CD8-positive, alpha-beta memory T cell (primary cell): ENCODE measurements around the gene VANGL2. TPM values are rescaled to one million over a fixed set of nuclear protein-coding genes. Genes with fewer than 3 reads are reported as not detected.
A peak's percentile ranks its signal among the peaks of the same experiment; 100 is the strongest.

Experiments used
- CTCF ChIA-PET: fragments of 350-600 bp; sonication (Branson Sonifier 250); formaldehyde crosslinking; loops from one replicate; lab custom pipeline; 2021; ENCODE audit warnings: antibody characterized with exemption; lab: Charles Lee
- POLR2A ChIA-PET: fragments of 350-600 bp; sonication (Branson Sonifier 250); formaldehyde crosslinking; loops from one replicate; lab custom pipeline; 2021; ENCODE audit warnings: antibody characterized with exemption; lab: Charles Lee
- DNase-seq, 5 donors: peaks; one replicate each; pipeline versions ENCODE4 v3.0.0 to v3.0.0-alpha.2; 2020 to 2022; ENCODE audit warnings: mixed read lengths in 1 of 5
- H3K27ac ChIP-seq: one replicate; pipeline ENCODE4 v1.7.0; 2013; ENCODE audit warnings: low read depth, mild to moderate bottlenecking, low read length, moderate library complexity
- H3K27me3 ChIP-seq: 2 replicates; pipeline ENCODE4 v1.7.0; 2013; ENCODE audit warnings: low read length, mild to moderate bottlenecking; ENCODE audit not compliant: insufficient read depth, poor library complexity, severe bottlenecking
- H3K36me3 ChIP-seq: 2 replicates; pipeline ENCODE4 v1.7.0; 2013; ENCODE audit warnings: mild to moderate bottlenecking, low read length, moderate library complexity; ENCODE audit not compliant: insufficient read depth
- H3K4me1 ChIP-seq: 2 replicates; pipeline ENCODE4 v1.7.0; 2013; ENCODE audit warnings: mild to moderate bottlenecking, low read length, moderate library complexity; ENCODE audit not compliant: insufficient read depth
- H3K4me3 ChIP-seq: 2 replicates; pipeline ENCODE4 v1.7.0; 2013; ENCODE audit warnings: mild to moderate bottlenecking, low read length
- H3K9me3 ChIP-seq: 2 replicates; pipeline ENCODE4 v1.7.0; 2013; ENCODE audit warnings: mild to moderate bottlenecking, low read length
- H3K27ac Mint-ChIP-seq, 8 donors: one replicate each; pipeline ENCODE4 v1.8.0; 2020 to 2021; ENCODE audit warnings: mixed read lengths in 8 of 8, mild to moderate bottlenecking in 6 of 8, inconsistent platforms in 3 of 8, moderate library complexity in 3 of 8
- H3K27me3 Mint-ChIP-seq, 2 donors: one replicate each; pipeline ENCODE4 v1.8.0; 2020 to 2021; ENCODE audit warnings: mixed read lengths in 2 of 2, mild to moderate bottlenecking in 1 of 2, moderate library complexity in 1 of 2
- H3K36me3 Mint-ChIP-seq, 3 donors: one replicate each; pipeline ENCODE4 v1.8.0; 2020 to 2021; ENCODE audit warnings: mixed read lengths in 3 of 3, inconsistent platforms in 1 of 3, mild to moderate bottlenecking in 1 of 3
- H3K4me1 Mint-ChIP-seq, 3 donors: one replicate each; pipeline ENCODE4 v1.8.0; 2020 to 2021; ENCODE audit warnings: mixed read lengths in 3 of 3, inconsistent platforms in 1 of 3, mild to moderate bottlenecking in 1 of 3
- H3K4me3 Mint-ChIP-seq, 7 donors: one replicate each; pipeline ENCODE4 v1.8.0; 2020 to 2021; ENCODE audit warnings: mixed read lengths in 7 of 7, mild to moderate bottlenecking in 6 of 7, moderate library complexity in 4 of 7, inconsistent platforms in 2 of 7
- H3K9me3 Mint-ChIP-seq, 5 donors: one replicate each; pipeline ENCODE4 v1.8.0; 2020 to 2022; ENCODE audit warnings: mixed read lengths in 5 of 5, mild to moderate bottlenecking in 3 of 5, moderate library complexity in 2 of 5, inconsistent platforms in 1 of 5
- polyA plus RNA-seq: library from polyadenylated mRNA; unstranded; fragments of 300-500 nt; fragmentation: Illumina TruSeq; gene quantifications from one replicate; pipeline ENCODE4 v1.2.3, GENCODE V29; 2021
- total RNA-seq, 2 experiments: library from RNA; stranded (reverse); gene quantifications; one replicate each; pipeline ENCODE4 v1.2.3, GENCODE V29; 2021

Gene VANGL2
- total and polyA plus RNA-seq, 3 experiments from 2014 or later: 0.04 to 0.07 TPM; not detected in 1

DNA sequence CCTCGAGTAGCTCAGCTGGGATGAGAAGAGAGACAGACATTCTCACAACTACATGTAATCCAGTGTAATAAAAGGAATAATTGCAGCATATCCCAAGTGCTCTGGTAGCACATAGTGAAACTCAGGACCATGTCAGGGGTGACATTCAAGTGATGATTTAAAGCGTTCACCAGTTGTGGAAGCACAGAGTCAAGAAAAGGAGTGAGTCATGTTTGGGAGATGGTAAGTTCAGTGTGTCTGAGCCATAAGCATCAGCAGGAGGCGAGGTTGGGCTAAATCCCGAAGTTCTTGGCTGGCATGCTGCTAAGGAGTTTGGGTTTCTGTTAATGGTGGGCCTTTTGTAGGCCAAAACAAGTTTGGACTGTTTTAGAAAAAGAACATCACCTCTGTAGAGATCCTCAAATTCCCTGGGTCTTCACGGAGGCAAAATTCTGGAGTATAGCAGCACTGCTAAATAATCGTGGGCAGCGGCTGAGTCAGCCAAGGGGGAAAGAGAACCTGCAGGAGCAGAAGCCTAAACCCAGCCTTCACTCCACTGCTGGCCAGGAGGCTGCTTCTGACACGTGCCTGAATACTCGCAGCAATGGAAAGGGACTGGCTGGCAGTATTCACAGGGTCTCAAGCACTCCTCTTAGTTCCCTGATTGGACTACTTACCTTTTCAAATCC, 40.7 kb upstream of the VANGL2 start:
- CTCF ChIA-PET: no interaction called here
- Mint-ChIP-seq H3K4me3 (no peak overlapping the region), H3K27ac (no peak overlapping the region), H3K27me3 (no peaks in the 10 kb centered on the region), H3K36me3 (peaks cover 3 to 57% (median 20%) of the 10 kb centered on the region in 3 donors), H3K9me3 (no peaks in the 10 kb centered on the region), H3K4me1 (peaks cover 0 to 6% (median 0%) of the 10 kb centered on the region in 3 donors)
- H3K4me1 ChIP-seq: no peaks in the 10 kb centered on the region
- POLR2A ChIA-PET: no interaction called here
- H3K36me3 ChIP-seq: peaks cover 22% of the 10 kb centered on the region
- no peak overlapping the region for H3K4me3 ChIP-seq
- no peak overlapping the region for H3K27ac ChIP-seq
- no peak for DNase-seq
- H3K9me3 ChIP-seq: no peaks in the 10 kb centered on the region
- H3K27me3 ChIP-seq: no peaks in the 10 kb centered on the region

DNA sequence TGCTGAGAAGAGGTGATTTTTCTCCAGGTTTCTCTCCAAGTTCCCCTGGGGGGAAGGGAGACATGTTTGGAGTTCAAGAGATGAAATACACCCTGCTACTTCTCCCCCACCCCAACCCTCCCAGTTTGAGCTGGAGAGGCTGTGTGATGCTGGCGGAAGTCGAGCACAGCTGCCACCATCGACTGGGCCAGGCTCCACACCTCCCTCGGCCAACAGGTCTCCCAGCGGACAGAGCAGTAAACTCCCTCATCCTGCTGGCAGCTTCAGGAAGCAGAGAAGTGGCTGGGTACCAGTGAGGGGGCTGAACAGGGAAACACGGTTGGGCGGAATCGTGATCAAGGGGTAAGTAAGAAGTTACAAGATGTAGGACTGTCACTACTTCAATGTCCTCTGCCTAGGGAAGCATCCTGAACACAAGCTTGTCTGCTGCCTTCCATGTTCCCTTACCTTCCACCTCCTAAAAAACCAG, 40.1 kb upstream of the VANGL2 start:
- Histone ChIP-seq H3K4me3 (no peak overlapping the region), H3K9me3 (no peaks in the 10 kb centered on the region), H3K36me3 (peaks cover 17% of the 10 kb centered on the region), H3K4me1 (no peaks in the 10 kb centered on the region), H3K27me3 (no peaks in the 10 kb centered on the region), H3K27ac (no peak overlapping the region)
- ChIA-PET CTCF (no interaction called here), POLR2A (no interaction called here)
- Mint-ChIP-seq H3K27ac (peak overlapping the region in 1 of 8 donors; percentile 9), H3K27me3 (no peaks in the 10 kb centered on the region), H3K9me3 (no peaks in the 10 kb centered on the region), H3K4me3 (no peak overlapping the region), H3K4me1 (peaks cover 0 to 6% (median 0%) of the 10 kb centered on the region in 3 donors), H3K36me3 (peaks cover 3 to 51% (median 18%) of the 10 kb centered on the region in 3 donors)
- DNase-seq: no peak

DNA sequence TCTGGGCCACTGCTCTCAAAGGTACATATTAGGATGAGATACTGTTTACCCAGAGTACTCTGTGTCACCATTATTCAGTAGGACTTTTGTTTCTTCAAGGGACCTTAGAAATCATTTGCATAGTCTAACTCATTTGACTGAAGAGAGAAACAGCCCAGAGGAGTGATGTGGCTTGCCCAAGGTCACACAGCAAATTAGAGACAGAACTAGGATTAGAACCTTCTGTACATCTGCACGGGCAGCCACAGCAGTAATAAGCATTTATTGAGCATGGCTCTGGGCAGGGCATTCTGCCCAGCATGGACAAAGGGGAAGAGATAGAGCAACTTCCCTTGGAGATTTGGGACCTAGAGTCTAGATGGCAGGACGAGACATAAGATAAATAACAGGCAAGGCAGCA, 39.2 kb upstream of the VANGL2 start:
- Mint-ChIP-seq H3K4me1 (peaks cover 0 to 6% (median 0%) of the 10 kb centered on the region in 3 donors), H3K9me3 (no peaks in the 10 kb centered on the region), H3K4me3 (no peak overlapping the region), H3K27ac (peak overlapping the region in 3 of 8 donors; percentile 22 to 82 (median 36)), H3K36me3 (peaks cover 3 to 42% (median 14%) of the 10 kb centered on the region in 3 donors), H3K27me3 (no peaks in the 10 kb centered on the region)
- DNase-seq: no peak
- Histone ChIP-seq H3K4me1 (no peaks in the 10 kb centered on the region), H3K36me3 (peaks cover 7% of the 10 kb centered on the region), H3K27ac (no peak overlapping the region), H3K9me3 (no peaks in the 10 kb centered on the region), H3K27me3 (no peaks in the 10 kb centered on the region), H3K4me3 (no peak overlapping the region)
- CTCF ChIA-PET: no interaction called here
- POLR2A ChIA-PET: no interaction called here

DNA sequence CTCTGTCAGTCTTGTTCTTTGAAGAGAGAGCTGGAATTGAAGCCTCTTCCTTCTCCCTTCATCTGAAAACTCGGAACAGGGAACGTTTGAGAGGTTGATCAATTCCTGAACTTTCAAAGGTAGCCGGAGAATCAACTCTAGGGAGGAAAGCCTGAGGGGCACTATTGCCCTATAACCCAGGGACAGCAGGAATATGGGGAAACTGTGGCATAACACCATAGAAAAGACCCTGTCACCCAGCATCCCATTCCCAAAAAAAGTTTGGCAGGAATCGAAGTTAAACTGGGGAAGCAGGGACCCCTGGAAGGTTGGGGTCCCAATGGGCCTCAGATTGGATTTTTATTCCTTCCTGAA, 38.6 kb upstream of the VANGL2 start:
- Histone ChIP-seq H3K36me3 (peaks cover 1% of the 10 kb centered on the region), H3K4me1 (no peaks in the 10 kb centered on the region), H3K4me3 (no peak overlapping the region), H3K27ac (peak overlapping the region; percentile 21), H3K27me3 (no peaks in the 10 kb centered on the region), H3K9me3 (no peaks in the 10 kb centered on the region)
- no peak for DNase-seq
- CTCF ChIA-PET: interaction anchor here (1.7 kb wide), 1 partner anchor 11 kb away, joined by 4 read pairs; no protein-coding TSS in a partner anchor
- H3K4me1 Mint-ChIP-seq: peaks cover 0 to 6% (median 0%) of the 10 kb centered on the region in 3 donors
- no peaks in the 10 kb centered on the region for H3K9me3 Mint-ChIP-seq
- POLR2A ChIA-PET: no interaction called here
- peak overlapping the region in 1 of 8 donors; percentile 40 for H3K27ac Mint-ChIP-seq
- H3K27me3 Mint-ChIP-seq: no peaks in the 10 kb centered on the region
- no peak overlapping the region for H3K4me3 Mint-ChIP-seq
- H3K36me3 Mint-ChIP-seq: peaks cover 3 to 36% (median 11%) of the 10 kb centered on the region in 3 donors

DNA sequence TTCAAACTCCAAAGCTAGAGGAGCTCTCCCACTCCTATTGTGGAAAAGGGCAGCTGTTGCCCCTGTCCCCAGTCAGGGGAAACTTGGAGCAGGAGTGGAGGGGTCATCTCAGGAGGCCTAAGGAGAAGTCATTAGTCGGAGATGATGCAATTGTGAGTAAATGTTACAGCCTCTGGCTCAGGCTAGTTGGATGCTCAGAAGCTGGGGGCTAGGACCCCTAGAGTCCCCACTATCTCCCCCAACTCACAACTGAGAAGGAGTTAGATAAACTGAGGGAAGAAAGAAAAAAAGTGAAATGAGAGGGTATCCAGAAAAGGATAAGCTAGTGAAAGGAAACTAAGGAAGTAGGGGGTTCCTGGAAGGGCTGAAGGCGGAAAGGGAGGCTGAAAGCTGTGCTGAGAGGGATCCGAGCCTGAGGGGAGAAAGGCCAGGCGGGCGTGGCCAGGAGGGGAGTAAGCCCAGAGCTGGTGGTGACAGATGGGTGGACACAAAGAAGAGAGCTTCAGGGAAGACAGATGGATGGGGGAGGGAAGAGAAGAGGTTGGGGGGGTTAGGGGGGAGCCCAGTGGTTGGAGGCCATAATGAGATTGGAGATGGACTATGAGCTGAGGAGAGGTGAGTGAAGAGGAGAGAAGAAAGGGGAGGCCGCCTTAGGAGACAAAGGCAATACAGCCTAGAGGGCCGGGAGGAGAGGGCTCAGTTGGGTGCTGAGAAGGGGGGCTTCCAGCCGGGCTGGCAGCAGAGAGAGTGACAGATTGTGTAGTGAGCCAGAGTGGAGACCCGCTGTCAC, 38.0 kb upstream of the VANGL2 start:
- CTCF ChIA-PET: interaction anchor here (0.9 to 1.7 kb wide), 2 partner anchors 11 to 71 kb away, joined by 3 to 4 read pairs; no protein-coding TSS in a partner anchor

DNA sequence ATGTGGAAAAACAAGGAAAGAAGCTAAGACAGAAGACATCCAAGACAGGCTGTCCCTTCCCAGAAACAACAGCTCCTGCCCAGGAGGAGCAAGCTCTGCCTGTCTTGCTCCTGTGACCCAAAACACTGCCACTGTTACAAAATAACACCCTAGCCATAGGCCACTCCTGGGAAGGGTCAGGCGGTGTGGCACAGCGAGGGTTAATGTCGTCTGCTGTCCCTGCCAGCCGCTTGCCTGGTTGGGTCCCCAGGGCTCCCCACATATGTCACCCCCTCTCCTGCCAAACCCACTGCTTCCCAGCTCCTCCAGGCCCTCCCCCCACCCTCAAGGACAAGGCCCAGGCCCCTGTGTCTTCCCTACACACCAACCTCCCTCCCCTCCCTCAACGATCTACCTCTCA, 37.4 kb upstream of the VANGL2 start:
- peaks cover 0 to 26% (median 10%) of the 10 kb centered on the region in 3 donors for H3K36me3 Mint-ChIP-seq
- peaks cover 0 to 6% (median 0%) of the 10 kb centered on the region in 3 donors for H3K4me1 Mint-ChIP-seq
- H3K4me3 ChIP-seq: no peak overlapping the region
- ChIA-PET POLR2A (no interaction called here), CTCF (interaction anchor here (0.9 to 4.0 kb wide), 3 partner anchors 12 to 72 kb away, joined by 3 to 11 read pairs (median 4); no protein-coding TSS in a partner anchor)
- H3K9me3 Mint-ChIP-seq: no peaks in the 10 kb centered on the region
- H3K9me3 ChIP-seq: no peaks in the 10 kb centered on the region
- no peak overlapping the region for H3K4me3 Mint-ChIP-seq
- no peaks in the 10 kb centered on the region for H3K36me3 ChIP-seq
- no peaks in the 10 kb centered on the region for H3K27me3 Mint-ChIP-seq
- DNase-seq: no peak
- no peaks in the 10 kb centered on the region for H3K27me3 ChIP-seq
- H3K27ac ChIP-seq: peak overlapping the region; percentile 21
- peak overlapping the region in 6 of 8 donors; percentile 5 to 91 (median 54) for H3K27ac Mint-ChIP-seq
- no peaks in the 10 kb centered on the region for H3K4me1 ChIP-seq

More for the DNA sequence above, 38.0 kb upstream of the VANGL2 start:
- H3K27ac ChIP-seq: peak overlapping the region; percentile 21
- no peak overlapping the region for H3K4me3 Mint-ChIP-seq
- POLR2A ChIA-PET: no interaction called here
- H3K27ac Mint-ChIP-seq: peak overlapping the region in 4 of 8 donors; percentile 5 to 70 (median 45)
- H3K9me3 Mint-ChIP-seq: no peaks in the 10 kb centered on the region
- no peak for DNase-seq
- H3K27me3 Mint-ChIP-seq: no peaks in the 10 kb centered on the region
- H3K4me1 ChIP-seq: no peaks in the 10 kb centered on the region
- no peaks in the 10 kb centered on the region for H3K9me3 ChIP-seq
- H3K36me3 Mint-ChIP-seq: peaks cover 0 to 31% (median 11%) of the 10 kb centered on the region in 3 donors
- no peaks in the 10 kb centered on the region for H3K27me3 ChIP-seq
- H3K4me1 Mint-ChIP-seq: peaks cover 0 to 6% (median 0%) of the 10 kb centered on the region in 3 donors
- H3K36me3 ChIP-seq: no peaks in the 10 kb centered on the region
- H3K4me3 ChIP-seq: no peak overlapping the region

DNA sequence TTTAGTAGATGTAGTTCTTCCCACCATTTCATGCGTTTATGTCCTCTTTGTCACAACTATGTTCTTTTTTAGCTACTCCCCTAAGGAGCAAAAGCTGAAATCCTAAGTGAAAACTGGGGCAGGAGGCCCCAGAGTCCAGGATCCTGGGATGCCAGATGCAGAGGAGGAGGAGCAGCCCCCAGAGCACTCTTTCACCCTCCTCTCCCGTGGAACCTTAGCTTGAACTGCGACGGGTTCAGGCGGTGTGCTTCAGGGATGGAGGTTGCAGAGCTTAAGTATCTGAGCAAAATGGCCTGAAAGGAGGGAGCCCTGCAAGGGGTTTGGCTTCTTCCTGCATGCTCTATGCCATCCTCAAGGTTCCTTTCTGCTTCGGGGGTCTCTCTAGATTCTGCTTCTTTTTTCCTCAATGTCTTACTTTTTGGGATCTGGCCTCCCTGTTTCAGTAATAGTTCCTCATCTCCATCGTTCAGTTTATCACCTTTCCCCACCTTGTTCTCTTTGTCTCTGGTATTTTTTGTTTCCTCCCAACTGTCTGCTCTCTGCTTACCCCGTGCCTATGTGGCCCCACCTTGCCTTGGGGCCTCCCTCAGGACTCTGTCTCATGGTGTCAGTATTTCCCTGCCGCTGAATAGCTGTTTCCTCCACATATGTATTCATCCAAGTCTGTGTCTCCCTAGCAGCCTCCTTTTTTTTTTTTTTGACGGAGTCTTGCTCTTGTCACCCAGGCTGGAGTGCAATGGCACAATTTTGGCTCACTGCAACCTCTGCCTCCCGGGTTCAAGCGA, 36.2 kb upstream of the VANGL2 start:
- Histone ChIP-seq H3K27ac (no peak overlapping the region), H3K4me1 (no peaks in the 10 kb centered on the region), H3K9me3 (no peaks in the 10 kb centered on the region), H3K4me3 (no peak overlapping the region), H3K27me3 (no peaks in the 10 kb centered on the region), H3K36me3 (no peaks in the 10 kb centered on the region)
- H3K9me3 Mint-ChIP-seq: no peaks in the 10 kb centered on the region
- H3K4me3 Mint-ChIP-seq: no peak overlapping the region
- CTCF ChIA-PET: interaction anchor here (4.0 kb wide), 1 partner anchor 13 kb away, joined by 11 read pairs; no protein-coding TSS in a partner anchor
- POLR2A ChIA-PET: no interaction called here
- peak overlapping the region in 6 of 8 donors; percentile 17 to 83 (median 48) for H3K27ac Mint-ChIP-seq
- peaks cover 0 to 3% of the 10 kb centered on the region in 2 donors for H3K27me3 Mint-ChIP-seq
- peaks cover 0 to 6% (median 0%) of the 10 kb centered on the region in 3 donors for H3K4me1 Mint-ChIP-seq
- H3K36me3 Mint-ChIP-seq: peaks cover 0 to 16% (median 4%) of the 10 kb centered on the region in 3 donors
- no peak for DNase-seq
